Esophagus mucosa (tissue), 1 donor: ENCODE measurements around the gene SPINDOC. TPM values are rescaled to one million over a fixed set of nuclear protein-coding genes. Genes with fewer than 3 reads are reported as not detected.
"Not testable (repeated sequence)": the region's sequence is repeated elsewhere in the genome, so short reads cannot be mapped to it uniquely, and the experiment has no call there.

ENCODE experiments used
- ATAC-seq: fragments of 200-7000 bp; cut with Tn5 transposase; one replicate; pipeline ENCODE4 v1.9.1; 2020
- total RNA-seq: library from RNA; stranded (reverse); gene quantifications from one replicate; pipeline ENCODE4 v1.2.4, GENCODE V29; 2023
- donor health status: DM: yes; HTN: yes; CAD: no.

Gene SPINDOC
- total RNA-seq, 1 donor from 2014 or later = 4.4 TPM

DNA sequence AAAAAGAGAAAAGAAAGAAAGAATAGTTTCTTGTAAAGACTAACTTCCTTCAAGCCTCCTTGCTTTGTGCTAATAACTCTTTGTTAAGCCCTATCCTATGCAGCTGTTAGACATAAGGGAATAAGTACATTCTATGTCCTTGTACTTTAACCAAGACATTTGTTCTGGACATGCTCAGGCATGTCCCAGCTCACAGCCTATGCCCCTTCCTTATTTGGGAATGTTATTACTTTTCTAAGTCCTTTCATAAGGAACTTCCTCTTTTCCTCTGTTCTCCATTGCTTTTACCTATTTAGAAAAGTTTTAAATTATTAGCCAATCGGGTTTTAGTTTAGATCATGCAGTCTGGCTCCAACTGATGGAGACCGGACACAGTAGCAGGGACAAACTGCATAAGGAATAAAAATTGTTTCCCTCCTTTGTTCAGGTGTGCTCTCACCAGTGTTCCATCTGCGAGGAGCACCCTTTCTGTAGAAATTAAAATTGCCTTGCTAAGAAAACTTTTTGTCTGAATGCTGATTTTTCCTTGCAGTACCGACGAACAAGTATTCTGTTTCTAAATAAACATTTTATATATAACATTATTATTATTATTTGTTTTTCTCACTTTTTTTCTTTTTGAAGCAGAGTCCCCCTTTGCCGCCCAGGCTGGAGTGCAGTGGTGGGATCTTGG, 21.6 kb upstream of the SPINDOC start:
- no peak for ATAC-seq

DNA sequence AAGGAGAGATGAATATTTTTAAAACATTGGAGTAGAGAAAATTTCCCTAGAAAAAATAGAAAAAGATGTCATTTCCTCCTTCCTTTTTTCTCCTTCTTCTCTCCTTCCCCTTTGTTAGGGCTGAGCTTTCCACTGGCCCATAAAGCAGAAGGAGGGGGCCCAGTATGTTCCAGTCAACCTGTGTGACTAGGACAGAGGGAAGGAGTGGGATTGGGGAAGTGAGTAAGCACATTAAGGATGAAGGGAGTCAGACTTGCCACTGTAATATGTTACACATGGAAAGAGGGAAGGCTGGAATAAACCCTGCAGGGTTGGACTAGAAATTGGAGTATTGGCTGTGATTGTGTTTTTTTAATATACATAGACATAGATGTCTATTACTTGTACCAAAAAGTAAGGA, 20.1 kb upstream of the SPINDOC start:
- ATAC-seq = no peak

DNA sequence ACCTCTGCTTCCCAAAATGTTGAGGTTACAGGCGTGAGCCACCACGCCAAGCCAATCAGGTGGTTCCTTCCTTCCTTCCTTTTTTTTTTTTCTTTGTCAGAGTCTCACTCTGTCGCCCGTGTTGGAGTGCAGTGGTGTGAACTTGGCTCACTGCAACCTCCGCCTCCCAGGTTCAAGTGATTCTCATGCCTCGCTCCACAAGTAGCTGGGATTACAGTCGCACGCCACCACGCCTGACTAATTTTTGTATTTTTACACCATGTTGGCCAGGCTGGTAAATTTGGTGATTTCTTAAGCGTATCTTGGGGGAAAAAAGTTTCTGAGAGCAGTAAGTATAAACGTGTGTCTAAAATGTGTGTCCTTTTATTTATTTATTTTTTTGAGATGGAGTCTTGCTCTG, 18.2 kb upstream of the SPINDOC start:
- no peak for ATAC-seq

DNA sequence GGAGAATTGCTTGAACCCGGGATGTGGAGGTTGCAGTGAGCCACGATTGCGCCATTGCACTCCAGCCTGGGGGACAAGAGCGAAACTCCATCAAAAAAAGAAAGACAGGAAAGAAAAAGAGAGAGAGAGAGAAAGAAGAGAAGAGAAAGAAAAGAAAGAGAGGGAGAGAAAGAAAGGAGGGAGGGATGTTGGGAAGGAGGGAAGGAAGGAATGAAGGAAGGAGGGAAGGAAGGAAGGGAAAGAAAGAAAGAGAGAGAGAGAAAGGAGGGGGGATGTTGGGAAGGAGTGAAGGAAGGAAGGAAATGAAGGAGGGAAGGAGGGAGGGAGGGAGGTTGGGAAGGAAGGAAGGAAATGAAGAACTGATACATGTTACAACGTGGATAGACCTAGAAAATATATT, 12.3 kb upstream of the SPINDOC start:
- ATAC-seq = no peak

DNA sequence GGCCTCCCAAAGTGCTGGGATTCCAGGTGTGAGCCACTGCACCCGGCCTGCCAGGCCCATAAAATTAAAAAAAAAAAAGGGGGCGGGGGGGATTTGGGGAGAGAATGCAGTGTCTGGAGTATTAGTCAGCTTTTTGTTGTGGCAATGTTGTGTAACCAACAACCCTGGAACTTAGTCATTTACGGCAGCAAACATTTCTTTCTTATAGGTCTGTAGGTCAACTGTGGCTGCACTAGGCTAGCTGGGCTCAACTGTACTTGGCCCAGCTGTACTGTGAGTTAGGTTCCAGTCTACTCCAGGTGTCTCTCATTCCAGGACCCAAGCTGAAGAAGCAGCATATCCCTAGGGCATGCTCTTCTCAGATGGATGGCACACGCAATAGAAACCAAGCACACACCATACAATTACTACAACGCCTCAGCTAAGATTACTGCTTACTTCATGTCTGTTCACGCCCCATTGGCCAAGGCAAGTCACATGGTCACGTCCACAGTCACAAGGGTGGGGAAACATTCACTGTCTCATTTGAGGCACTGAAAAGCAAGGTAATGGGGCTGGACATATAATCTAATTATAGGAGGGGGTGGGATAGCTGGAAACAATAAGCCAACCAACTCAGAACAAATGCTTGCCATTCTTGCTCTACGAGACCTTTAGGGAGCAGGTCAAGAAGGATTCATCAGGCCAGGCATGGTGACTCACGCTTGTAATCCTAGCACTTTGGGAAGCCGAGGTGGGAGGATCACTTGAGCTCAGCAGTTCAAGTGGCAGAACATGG, 10.4 kb upstream of the SPINDOC start:
- ATAC-seq = peak; percentile 92

DNA sequence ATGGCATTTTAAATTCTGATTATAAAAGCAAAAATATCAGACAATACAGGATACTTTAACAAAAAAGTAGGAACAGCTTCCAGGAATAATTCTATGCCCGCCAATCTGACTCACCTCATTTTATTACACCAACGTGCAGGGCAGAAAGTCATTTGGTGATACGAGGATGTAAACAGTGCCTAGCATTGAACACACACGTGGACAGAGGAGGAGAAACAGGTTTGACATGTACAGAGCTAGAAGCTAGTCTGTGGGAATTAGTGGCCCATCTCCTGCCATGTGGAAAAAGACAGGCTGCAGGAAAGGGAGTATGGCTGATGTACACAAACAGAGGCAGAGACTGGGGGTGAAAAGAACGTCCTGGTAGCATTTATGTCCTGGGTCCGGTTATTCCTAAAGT, 9.0 kb upstream of the SPINDOC start:
- ATAC-seq = peak; percentile 90

DNA sequence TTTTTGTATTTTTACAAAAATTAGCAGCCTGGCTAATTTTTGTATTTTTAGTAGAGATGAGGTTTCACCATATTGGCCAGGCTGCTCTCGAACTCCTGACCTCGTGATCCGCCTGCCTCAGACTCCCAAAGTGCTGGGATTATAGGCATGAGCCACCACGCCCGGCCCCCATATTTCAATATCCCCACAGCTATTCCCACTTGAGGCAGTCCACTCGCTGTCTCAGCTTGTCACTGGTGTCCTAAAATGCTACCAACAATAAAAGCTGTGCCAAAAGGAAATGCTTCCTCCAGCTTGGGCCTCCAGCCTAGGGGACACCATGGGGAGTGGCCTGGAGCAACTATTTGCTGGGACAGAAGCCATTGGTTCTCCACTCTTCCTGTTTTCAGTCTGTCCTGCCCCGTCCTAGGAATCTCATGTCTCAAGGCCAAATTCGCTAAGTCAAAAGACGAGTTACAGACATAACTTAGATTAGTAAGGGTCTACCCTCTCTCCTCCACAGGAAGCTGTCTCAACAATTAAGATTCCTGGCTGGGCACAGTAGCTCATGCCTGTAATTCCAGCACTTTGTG, 7.3 kb upstream of the SPINDOC start:
- no peak for ATAC-seq

DNA sequence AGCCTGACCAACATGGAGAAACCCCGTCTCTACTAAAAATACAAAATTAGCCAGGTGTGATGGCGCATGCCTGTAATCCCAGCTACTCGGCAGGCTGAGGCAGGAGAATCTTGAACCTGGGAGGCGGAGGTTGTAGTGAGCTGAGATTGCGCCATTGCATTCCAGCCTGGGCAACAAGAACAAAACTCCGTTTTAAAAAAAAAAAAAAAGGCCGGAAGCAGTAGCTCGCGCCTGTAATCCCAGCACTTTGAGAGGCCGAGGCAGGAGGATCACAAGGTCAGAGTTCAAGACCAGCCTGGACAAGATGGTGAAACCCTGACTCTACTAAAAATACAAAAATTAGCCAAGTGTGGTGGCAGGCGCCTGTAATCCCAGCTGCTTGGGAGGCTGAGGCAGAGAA, 2.9 kb upstream of the SPINDOC start:
- not testable (repeated sequence) for ATAC-seq

DNA sequence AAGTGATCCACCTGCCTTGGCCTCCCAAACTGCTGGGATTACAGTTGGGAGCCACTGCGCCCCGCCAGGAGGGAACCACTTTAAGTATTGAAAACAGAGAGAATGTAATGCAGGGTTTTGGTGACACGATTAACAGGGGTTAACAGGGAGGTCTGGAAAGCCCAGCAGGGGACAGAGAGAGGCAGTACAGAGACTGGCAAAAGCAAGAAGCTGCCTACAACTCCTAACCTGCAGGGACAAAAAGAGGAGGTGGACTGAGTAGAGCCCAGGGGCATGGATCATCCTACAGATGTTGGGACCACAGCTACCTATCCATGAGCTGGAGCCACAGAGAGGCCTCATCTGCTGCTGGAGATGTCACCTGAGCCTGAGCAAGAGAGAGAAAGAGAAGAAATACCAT, 1.7 kb upstream of the SPINDOC start:
- ATAC-seq = no peak

DNA sequence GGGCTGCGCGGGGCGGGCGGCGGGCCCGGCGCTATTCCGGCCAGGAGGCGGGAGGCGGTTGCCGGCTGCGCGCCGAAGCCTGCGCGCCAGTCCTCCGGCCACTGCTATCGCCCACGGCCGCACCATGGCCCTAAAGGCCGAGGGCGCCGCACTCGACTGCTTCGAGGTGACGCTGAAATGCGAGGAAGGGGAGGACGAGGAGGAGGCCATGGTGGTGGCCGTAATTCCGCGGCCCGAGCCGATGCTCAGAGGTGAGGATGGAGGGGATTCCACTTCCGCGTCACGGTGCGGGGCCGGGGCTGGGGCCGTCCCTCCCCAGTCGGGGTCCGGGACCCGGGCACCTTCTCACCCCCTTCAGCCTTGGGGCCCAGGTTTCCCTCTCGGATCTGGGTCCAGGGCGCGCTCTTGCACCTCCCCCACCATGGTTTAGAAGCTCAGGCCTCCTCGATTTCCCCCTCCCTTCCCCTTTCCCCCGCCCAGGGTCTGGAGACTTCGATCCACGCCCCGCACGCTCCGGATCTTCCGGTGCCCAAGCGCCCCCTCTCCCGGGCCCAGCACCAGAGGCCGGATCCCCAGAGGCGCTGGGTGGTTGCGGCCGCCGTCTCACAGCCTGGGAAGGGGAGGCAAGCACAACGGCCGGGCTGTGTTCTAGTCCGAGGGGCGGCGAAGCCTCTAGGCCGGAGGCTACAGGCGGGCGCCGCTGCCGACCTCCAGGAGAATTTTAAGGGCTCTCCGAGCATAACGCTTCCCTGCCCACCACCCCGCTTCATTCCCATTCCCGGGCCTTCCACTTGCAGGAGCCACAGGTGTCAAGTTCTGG, 517 bp downstream of the SPINDOC start:
- peak; percentile 27 for ATAC-seq

DNA sequence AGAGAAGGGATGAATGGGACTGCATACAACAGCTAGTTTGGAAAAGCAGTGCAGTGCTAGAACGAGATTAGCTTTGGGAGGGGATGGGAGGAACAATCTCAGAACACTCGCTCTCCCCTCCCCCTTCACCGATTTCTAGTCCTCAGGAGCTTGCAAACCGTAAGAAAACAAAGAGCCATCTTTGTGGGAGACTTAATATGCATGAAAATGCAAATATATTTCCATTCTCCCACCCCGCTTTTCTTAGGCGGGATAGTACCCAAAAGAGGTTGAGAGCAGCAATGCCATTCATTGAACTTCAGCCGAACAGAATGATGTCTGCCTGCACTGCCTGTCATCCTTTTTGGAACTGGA, 1.1 kb downstream of the SPINDOC start:
- no peak for ATAC-seq

DNA sequence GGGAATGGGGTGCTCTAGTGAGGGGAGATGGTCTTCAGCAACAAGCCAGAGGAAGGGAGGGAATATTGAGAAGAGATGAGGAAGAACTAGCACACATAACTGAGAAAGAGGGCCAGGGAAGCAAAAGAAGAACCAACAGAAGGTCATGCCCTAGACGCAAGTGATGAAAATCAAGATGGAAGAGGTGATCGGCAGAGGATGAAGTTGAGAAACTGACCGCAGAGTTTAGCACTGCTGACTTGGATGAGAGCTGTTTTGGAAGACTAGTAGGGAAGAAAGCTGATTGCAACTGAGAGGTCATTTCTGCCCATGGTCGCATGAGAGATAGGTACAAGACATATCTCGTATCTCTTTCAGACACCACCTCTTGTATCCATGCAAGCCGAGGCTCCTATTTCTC, 2.9 kb downstream of the SPINDOC start:
- no peak for ATAC-seq

DNA sequence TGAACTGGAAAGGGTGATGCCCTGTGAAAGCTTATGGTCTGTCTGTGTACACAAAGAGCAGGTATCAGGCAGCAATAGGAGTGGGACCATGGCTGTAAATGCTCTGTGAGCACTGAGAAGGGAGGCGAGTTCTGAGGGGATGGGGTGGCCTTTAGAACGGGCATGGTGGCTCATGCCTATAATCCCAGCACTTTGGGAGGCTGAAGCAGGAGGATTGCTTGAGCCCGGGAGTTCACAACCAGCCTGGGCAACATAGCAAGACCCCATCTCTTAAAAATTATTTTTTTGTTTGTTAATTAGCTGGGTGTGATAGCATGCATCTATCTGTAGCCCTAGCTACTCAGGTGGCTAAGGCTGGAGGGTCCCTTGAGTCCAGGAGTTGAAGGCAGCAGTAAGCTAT, 3.5 kb downstream of the SPINDOC start:
- no peak for ATAC-seq

DNA sequence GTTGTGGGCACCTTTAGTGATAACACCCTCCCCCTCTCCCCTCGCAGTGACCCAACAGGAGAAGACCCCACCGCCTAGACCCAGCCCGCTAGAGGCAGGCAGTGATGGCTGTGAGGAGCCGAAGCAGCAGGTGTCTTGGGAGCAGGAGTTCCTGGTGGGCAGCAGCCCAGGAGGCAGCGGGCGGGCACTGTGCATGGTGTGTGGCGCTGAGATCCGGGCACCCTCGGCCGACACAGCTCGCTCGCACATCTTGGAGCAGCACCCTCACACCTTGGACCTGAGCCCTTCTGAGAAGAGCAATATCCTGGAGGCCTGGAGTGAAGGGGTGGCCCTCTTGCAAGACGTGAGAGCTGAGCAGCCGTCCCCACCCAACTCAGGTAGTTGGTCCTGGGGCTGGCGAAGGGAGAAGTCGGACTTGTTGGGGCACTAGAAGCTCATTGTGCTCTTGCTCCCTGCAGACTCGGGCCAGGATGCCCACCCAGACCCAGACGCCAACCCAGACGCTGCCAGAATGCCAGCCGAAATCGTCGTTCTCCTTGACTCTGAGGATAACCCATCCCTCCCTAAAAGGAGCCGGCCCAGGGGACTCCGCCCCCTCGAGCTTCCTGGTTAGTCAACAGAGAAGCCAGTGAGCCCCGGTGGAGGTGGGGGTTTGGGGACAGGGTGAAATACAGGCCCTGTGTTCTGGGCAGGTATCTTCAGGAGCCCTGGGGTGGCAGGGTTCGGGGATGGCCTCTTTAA, 4.7 kb downstream of the SPINDOC start:
- ATAC-seq = no peak

DNA sequence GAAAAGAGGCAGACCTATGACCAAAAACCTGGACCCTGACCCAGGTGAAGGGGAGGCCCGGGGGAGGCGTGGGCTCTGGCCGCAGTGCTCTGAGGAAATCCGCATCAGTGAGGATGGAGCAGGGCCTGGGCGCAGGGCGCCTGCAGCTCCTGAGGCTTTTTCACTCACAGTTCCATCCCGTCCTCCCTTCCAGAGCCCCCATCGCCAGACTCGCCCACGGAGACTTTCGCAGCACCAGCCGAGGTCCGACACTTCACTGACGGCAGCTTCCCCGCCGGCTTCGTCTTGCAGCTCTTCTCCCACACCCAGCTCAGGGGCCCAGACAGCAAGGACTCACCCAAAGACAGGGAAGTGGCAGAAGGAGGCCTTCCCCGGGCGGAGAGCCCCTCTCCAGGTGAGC, 5.4 kb downstream of the SPINDOC start:
- ATAC-seq = no peak

DNA sequence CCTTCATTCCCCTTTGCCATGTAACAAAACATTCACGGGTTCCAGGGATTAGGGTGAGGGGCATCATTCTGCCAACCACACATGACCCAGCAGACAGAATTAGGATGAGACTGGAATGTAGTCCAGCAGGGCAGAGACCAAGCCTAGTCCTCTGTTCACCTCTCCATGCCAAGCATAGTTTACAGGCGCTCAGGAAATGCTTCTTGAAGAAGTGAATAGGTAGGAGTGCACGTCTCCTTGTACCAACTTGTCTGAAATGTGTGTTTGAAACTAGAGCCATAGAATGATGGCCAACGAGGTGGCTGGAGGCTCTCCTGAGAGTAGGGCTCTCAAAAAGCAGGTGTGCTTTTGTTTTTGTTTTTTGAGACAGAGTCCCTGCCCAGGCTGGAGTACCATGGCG, 8.2 kb downstream of the SPINDOC start:
- no peak for ATAC-seq

DNA sequence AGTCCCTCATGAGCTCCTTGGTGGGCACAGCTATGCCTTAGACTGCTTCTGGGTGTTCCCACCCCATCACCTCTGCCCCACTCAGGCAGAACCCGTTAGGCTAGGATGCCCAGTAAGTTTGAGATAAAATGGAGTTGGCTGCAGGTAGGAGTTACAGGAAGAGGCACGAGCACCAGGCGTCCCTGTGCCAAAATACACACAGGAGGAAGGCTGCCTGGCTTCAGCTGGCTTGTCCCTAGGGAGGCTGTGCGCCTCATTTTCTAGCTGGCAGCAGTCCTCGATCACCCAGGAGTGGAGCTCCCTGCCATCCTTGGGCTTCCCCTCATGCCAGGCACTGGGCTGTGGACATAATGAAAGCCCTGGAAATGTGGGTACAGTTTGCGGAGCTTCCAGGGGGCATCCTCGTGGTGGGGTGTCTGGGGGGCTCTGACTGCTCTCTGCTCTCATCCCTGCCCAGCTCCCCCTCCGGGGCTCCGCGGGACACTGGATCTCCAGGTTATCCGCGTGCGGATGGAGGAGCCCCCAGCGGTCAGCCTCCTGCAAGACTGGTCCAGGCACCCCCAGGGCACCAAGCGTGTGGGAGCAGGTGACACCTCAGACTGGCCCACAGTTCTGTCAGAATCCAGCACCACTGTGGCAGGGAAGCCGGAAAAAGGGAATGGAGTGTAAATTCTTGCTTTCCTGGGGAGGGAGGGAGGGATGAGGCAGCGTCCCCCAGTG, 13.4 kb downstream of the SPINDOC start:
- no peak for ATAC-seq

DNA sequence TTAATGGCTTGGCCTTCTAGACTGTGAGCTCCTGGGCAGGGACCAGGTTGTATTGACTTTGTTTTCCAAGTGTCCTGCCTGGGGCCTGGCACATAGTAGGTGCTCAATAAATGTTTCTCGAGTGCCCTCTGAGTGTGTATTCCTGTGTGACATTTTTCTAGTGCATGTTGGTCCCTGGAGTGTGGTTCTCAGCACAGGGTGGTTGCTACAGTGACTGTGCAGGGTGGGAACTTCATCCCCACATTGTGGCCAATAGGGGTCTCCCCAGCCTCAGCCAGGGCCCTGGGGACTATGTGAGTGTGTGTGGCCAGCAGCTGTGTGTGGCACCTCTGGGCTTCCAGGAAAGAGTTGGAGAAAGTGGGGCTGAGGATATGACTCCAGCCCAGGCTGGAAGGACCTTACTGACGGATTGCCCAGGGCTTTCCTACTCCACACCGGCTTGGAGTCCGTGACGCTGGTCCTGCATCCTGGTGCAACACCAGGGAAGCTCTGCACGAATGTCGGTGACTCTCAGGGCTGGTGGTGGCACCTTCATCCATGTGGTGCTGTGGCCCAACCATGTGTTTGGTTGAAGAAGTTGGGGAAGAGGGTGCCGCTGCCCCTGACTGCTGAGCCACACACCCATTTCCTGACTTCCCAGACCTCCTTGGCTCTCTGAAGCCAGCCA, 16.7 kb downstream of the SPINDOC start:
- ATAC-seq = peak; percentile 23

DNA sequence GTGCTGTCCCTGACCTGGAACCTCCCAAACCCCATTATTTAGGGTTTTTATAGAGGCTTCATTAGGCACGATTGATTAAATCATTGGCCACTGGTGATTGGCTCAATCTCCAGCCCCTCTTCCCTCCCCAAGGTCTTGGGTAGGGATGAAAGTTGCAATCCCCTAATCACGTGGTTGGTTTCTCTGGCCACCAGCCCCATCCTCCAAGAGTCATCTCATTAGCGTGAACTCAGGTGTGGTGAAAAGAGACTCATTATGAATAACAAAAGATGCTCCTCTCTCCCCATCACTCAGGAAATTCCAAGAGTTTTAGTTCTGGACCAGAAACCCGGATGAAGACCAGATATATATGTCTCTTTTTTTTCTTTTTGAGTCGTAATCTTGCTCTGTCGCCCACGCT, 18.1 kb downstream of the SPINDOC start:
- ATAC-seq = no peak

DNA sequence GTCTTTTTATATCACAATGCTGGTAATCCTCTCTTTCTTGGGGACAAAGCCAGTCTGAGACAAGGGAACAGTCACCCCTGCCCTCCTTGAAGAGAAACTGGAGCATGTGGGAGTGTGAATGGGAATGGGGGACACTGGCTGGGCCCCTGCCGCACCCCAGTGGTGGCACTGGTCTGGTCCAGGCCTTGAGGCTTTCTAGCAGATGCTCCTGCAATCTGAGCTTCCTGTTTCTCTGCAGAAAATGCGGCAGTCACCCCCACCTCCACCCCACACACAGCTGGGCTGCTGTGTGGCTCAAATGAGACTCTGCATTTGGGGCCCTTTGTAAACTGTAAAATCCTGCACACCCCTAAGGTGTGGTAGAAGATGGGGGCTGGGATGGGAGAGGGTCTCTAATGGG, 19.1 kb downstream of the SPINDOC start:
- ATAC-seq = no peak

DNA sequence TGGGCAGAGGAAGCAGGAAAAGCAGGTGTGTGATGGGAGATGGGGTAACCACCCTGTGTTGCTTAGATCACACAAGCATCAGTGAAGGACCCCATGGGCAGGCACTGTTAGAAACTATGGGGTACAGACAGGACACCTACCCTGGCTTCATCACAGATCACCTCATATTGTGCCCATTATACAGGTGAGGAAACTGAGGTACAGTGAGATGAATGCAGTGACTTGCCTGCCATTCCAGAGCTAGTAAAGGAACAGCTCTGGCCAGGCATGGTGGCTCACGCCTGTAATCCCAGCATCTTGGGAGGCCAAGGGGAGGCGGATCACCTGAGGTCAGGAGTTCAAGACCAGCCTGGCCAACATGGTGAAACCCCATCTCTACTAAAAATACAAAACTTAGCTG, 19.8 kb downstream of the SPINDOC start:
- ATAC-seq = no peak
